Measurements from ENCODE around the gene NPBWR2.

GRCh38 chr20:64153410-64153809 lies 46.0 kb upstream of the NPBWR2 start:
- TF ChIP-seq CTCF (IDR thresholded peaks at IDR 0.05): no peak
- no peak for TF ChIP-seq POLR2A (IDR thresholded peaks at IDR 0.05)
